PC-3 (cell line): ENCODE results near the gene SRP68. TPM values are rescaled to one million over a fixed set of nuclear protein-coding genes. Genes with fewer than 3 reads are reported as not detected.

Experiments used
- ATAC-seq: fragments of 200-7000 bp; cut with Tn5 transposase; 2 replicates; pipeline ENCODE4 v1.9.1; 2020; ENCODE audit warnings: mild to moderate bottlenecking, moderate library complexity
- BruUV-seq: library from RNA; stranded (reverse); fragments of 400-500 nt; replicated peaks from 2 replicates; lab custom pipeline; 2021; lab: Mats Ljungman, UMichigan
- CTCF ChIA-PET: fragments of 300-600 bp; sonication (Branson Sonifier 250); formaldehyde crosslinking; loops from one replicate; lab custom pipeline; 2022; ENCODE audit warnings: antibody characterized with exemption; lab: Charles Lee
- POLR2A ChIA-PET: fragments of 300-600 bp; sonication (Branson Sonifier 250); formaldehyde crosslinking; loops from one replicate; lab custom pipeline; 2022; ENCODE audit warnings: antibody characterized with exemption; ENCODE audit not compliant: unreplicated experiment; lab: Charles Lee
- DNase-seq: peaks from one replicate; pipeline ENCODE4 v3.0.0-alpha.2; 2015
- H2AFZ ChIP-seq: fragments of 300-600 bp; sonication (generic); 2 replicates; pipeline ENCODE4 v1.6.0; 2016; ENCODE audit warnings: antibody characterized with exemption, low read length
- H3F3A ChIP-seq: fragments of 300-600 bp; sonication (generic); one replicate; pipeline ENCODE4 v1.6.0; 2017; ENCODE audit warnings: antibody characterized with exemption, low read length, control low read depth, mild to moderate bottlenecking; ENCODE audit not compliant: unreplicated experiment
- H3K27ac ChIP-seq: fragments of 300-600 bp; sonication (generic); 2 replicates; pipeline ENCODE4 v1.5.1; 2016; ENCODE audit warnings: mild to moderate bottlenecking, low read length
- H3K27me3 ChIP-seq: fragments of 300-600 bp; sonication (generic); 2 replicates; pipeline ENCODE4 v1.6.1; 2016; ENCODE audit warnings: low read length, mixed read lengths
- H3K36me3 ChIP-seq: fragments of 300-600 bp; sonication (generic); 2 replicates; pipeline ENCODE4 v1.6.1; 2016; ENCODE audit warnings: low read depth, mixed run types, low read length, mixed read lengths
- H3K4me1 ChIP-seq: fragments of 300-600 bp; sonication (generic); 2 replicates; pipeline ENCODE4 v1.5.1; 2016; ENCODE audit warnings: low read length; ENCODE audit not compliant: insufficient read depth
- H3K4me2 ChIP-seq: fragments of 300-600 bp; sonication (generic); 2 replicates; pipeline ENCODE4 v1.6.0; 2016; ENCODE audit warnings: low read length
- H3K4me3 ChIP-seq: fragments of 300-600 bp; sonication (generic); 2 replicates; pipeline ENCODE4 v1.5.1; 2016; ENCODE audit warnings: mild to moderate bottlenecking, low read length, mixed read lengths
- H3K79me2 ChIP-seq: fragments of 300-600 bp; sonication (generic); 2 replicates; pipeline ENCODE4 v1.6.1; 2017; ENCODE audit warnings: low read length, mixed read lengths
- H3K9ac ChIP-seq: fragments of 300-600 bp; sonication (generic); 2 replicates; pipeline ENCODE4 v1.6.0; 2016; ENCODE audit warnings: mild to moderate bottlenecking, low read length
- H3K9me2 ChIP-seq: fragments of 300-600 bp; sonication (generic); replicated peaks from 2 replicates; pipeline ENCODE4 v1.6.1; 2016; ENCODE audit warnings: mixed run types, low read length, mixed read lengths
- H3K9me3 ChIP-seq: fragments of 300-600 bp; sonication (generic); 2 replicates; pipeline ENCODE4 v1.6.1; 2016; ENCODE audit warnings: low read length, mixed read lengths
- H4K20me1 ChIP-seq: fragments of 300-600 bp; sonication (generic); 2 replicates; pipeline ENCODE4 v1.6.1; 2016; ENCODE audit warnings: low read length, mixed read lengths
- EZH2 ChIP-seq: fragments of 300-600 bp; sonication (generic); IDR thresholded peaks from one replicate; pipeline ENCODE4 v1.6.1; 2017; ENCODE audit warnings: antibody characterized with exemption, mild to moderate bottlenecking, low read length; ENCODE audit not compliant: unreplicated experiment
- EZH2phosphoT487 ChIP-seq: fragments of 300-600 bp; sonication (generic); IDR thresholded peaks from 2 replicates; pipeline ENCODE4 v1.6.1; 2018; ENCODE audit warnings: mild to moderate bottlenecking, antibody characterized with exemption, low read length, borderline replicate concordance
- intact Hi-C: fragments of 100-400 bp; cut with micrococcal nuclease; formaldehyde crosslinking; loops from 2 replicates; pipeline ENCODE4 v1.9.0; 2023
- total RNA-seq: library from RNA; depleted of rRNA; stranded (reverse); fragments of >200 nt; gene quantifications from 2 replicates; pipeline ENCODE4 v1.2.3, GENCODE V29; 2014
- TF ChIP-seq, protein P1 (sequence below): fragments of 300-600 bp; sonication (generic); conservative IDR thresholded peaks from 2 replicates; pipeline ENCODE4 v1.5.1; 2017; ENCODE audit warnings: antibody characterized with exemption, low read depth, mild to moderate bottlenecking, low read length

Gene SRP68
- total RNA-seq, 1 experiment from 2014 or later = 60.8 TPM

DNA sequence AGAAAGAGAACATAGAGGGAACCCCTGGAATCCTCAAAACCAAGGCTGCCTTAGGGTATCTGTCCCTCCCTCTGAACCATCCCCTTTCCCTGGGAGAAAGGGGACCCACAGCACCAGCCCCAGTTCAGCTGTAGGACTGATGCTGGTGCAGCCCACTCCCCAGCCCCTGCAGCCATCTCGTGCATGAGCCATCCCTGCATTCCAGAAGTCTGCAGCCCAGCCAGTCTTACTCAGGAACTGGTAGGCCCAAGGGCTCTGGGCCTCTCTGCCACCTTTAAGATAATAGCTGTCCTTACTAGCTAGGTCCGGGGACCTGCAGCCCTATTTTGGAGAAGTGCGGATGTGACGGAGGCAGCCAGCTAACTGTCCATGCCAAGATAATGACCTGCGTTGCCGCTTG is 39.2 kb downstream of the SRP68 start:
- H3K27ac ChIP-seq = no peak overlapping the region
- intact Hi-C loops = no loop called here
- DNase-seq = no peak
- no peak overlapping the region for H2AFZ ChIP-seq
- H3K27me3 ChIP-seq = no peaks in the 10 kb centered on the region
- no peaks in the 10 kb centered on the region for H3K9me3 ChIP-seq
- H4K20me1 ChIP-seq = no peaks in the 10 kb centered on the region
- ChIA-PET CTCF (interaction anchor here (1.2 kb wide), 1 partner anchor 19 kb away, joined by 4 read pairs; no protein-coding TSS in a partner anchor), POLR2A (no interaction called here)
- no peaks in the 10 kb centered on the region for H3K36me3 ChIP-seq
- no peaks in the 10 kb centered on the region for H3K9me2 ChIP-seq
- no peaks in the 10 kb centered on the region for H3K79me2 ChIP-seq
- BruUV-seq = no TSS peak
- ATAC-seq = no peak
- no peak overlapping the region for H3K4me3 ChIP-seq
- H3F3A ChIP-seq = no peaks in the 10 kb centered on the region
- no peak overlapping the region for H3K9ac ChIP-seq
- TF ChIP-seq EZH2phosphoT487 (no peak), EZH2 (no peak)
- TF ChIP-seq, protein P1, sequence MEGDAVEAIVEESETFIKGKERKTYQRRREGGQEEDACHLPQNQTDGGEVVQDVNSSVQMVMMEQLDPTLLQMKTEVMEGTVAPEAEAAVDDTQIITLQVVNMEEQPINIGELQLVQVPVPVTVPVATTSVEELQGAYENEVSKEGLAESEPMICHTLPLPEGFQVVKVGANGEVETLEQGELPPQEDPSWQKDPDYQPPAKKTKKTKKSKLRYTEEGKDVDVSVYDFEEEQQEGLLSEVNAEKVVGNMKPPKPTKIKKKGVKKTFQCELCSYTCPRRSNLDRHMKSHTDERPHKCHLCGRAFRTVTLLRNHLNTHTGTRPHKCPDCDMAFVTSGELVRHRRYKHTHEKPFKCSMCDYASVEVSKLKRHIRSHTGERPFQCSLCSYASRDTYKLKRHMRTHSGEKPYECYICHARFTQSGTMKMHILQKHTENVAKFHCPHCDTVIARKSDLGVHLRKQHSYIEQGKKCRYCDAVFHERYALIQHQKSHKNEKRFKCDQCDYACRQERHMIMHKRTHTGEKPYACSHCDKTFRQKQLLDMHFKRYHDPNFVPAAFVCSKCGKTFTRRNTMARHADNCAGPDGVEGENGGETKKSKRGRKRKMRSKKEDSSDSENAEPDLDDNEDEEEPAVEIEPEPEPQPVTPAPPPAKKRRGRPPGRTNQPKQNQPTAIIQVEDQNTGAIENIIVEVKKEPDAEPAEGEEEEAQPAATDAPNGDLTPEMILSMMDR = no peak
- H3K4me1 ChIP-seq = no peaks in the 10 kb centered on the region
- H3K4me2 ChIP-seq = no peak overlapping the region

GRCh38 chr17:76032780-76033108 is 39.6 kb downstream of the SRP68 start:
- intact Hi-C loops = no loop called here
- TF ChIP-seq, protein P1 = no peak
- TF ChIP-seq EZH2phosphoT487 (no peak), EZH2 (no peak)
- DNase-seq = no peak
- POLR2A ChIA-PET = no interaction called here
- no peaks in the 10 kb centered on the region for H3K27me3 ChIP-seq
- peaks cover under 1% of the 10 kb centered on the region for H3K4me1 ChIP-seq
- ATAC-seq = no peak
- H3K9ac ChIP-seq = no peak overlapping the region
- CTCF ChIA-PET = interaction anchor here (1.2 kb wide), 1 partner anchor 18 kb away, joined by 4 read pairs; no protein-coding TSS in a partner anchor
- H3K27ac ChIP-seq = no peak overlapping the region
- no peaks in the 10 kb centered on the region for H3K9me3 ChIP-seq
- no peaks in the 10 kb centered on the region for H4K20me1 ChIP-seq
- H2AFZ ChIP-seq = no peak overlapping the region
- no peaks in the 10 kb centered on the region for H3F3A ChIP-seq
- H3K36me3 ChIP-seq = no peaks in the 10 kb centered on the region
- H3K9me2 ChIP-seq = no peaks in the 10 kb centered on the region
- no peak overlapping the region for H3K4me3 ChIP-seq
- H3K79me2 ChIP-seq = no peaks in the 10 kb centered on the region
- H3K4me2 ChIP-seq = no peak overlapping the region
- no TSS peak for BruUV-seq

GRCh38 chr17:76032073-76032779 is 40.1 kb downstream of the SRP68 start:
- ATAC-seq = peak; percentile 10; the same call in 1 of the 2 replicates
- Histone ChIP-seq H3F3A (no peaks in the 10 kb centered on the region), H3K9me3 (no peaks in the 10 kb centered on the region), H3K9me2 (no peaks in the 10 kb centered on the region), H3K9ac (no peak overlapping the region), H4K20me1 (no peaks in the 10 kb centered on the region), H3K4me2 (no peak overlapping the region), H3K27me3 (no peaks in the 10 kb centered on the region), H3K36me3 (no peaks in the 10 kb centered on the region), H2AFZ (no peak overlapping the region), H3K4me3 (no peak overlapping the region), H3K79me2 (peaks cover under 1% of the 10 kb centered on the region; the same call in 1 of the 2 replicates), H3K27ac (no peak overlapping the region), H3K4me1 (peaks cover 6% of the 10 kb centered on the region)
- ChIA-PET CTCF (interaction anchor here (1.2 kb wide), 1 partner anchor 18 kb away, joined by 4 read pairs; no protein-coding TSS in a partner anchor), POLR2A (no interaction called here)
- DNase-seq = peak; percentile 19
- no peak for TF ChIP-seq EZH2
- TF ChIP-seq, protein P1 = peak; percentile 45
- intact Hi-C loops = no loop called here
- no TSS peak for BruUV-seq
